C4-2B (cell line): ENCODE measurements around the gene CCDC148.

Experiments
- H3K27ac ChIP-seq: fragments of 450-650 bp; 2 replicates; pipeline ENCODE4 v1.5.1; 2017
- CTCF ChIP-seq: fragments of 450-650 bp; conservative IDR thresholded peaks from 2 replicates; pipeline ENCODE4 v1.5.1; 2017; ENCODE audit warnings: mild to moderate bottlenecking
- ZFX ChIP-seq: fragments of 450-650 bp; IDR thresholded peaks from 2 replicates; pipeline ENCODE4 v1.6.1; 2017

The CCDC148 gene

GRCh38 chr2:158124896-158125295 is 331.7 kb downstream of the CCDC148 start:
- H3K27ac ChIP-seq, result no peak overlapping the region
- TF ChIP-seq CTCF (no peak), ZFX (no peak)
